BLaER1 (cell line): ENCODE results near the gene MAP4.
"Not testable (repeated sequence)": the region's sequence is repeated elsewhere in the genome, so short reads cannot be mapped to it uniquely, and the experiment has no call there.

Source experiments
- H3K27ac ChIP-seq: shearing (Covaris generic); formaldehyde crosslinking; 2 replicates; pipeline ENCODE4 v1.8.1; 2022
- H3K27me3 ChIP-seq: shearing (Covaris generic); formaldehyde crosslinking; 2 replicates; pipeline ENCODE4 v1.8.1; 2022
- H3K36me3 ChIP-seq: shearing (Covaris generic); formaldehyde crosslinking; 2 replicates; pipeline ENCODE4 v1.8.1; 2022
- H3K4me1 ChIP-seq: shearing (Covaris generic); formaldehyde crosslinking; 2 replicates; pipeline ENCODE4 v1.8.1; 2022
- H3K4me2 ChIP-seq: shearing (Covaris generic); formaldehyde crosslinking; 2 replicates; pipeline ENCODE4 v1.8.1; 2022
- H3K4me3 ChIP-seq: shearing (Covaris generic); formaldehyde crosslinking; 2 replicates; pipeline ENCODE4 v1.8.1; 2022
- H3K9ac ChIP-seq: shearing (Covaris generic); formaldehyde crosslinking; 2 replicates; pipeline ENCODE4 v1.8.1; 2022
- H3K9me3 ChIP-seq: shearing (Covaris generic); formaldehyde crosslinking; 2 replicates; pipeline ENCODE4 v1.8.1; 2022
- H4K20me1 ChIP-seq: shearing (Covaris generic); formaldehyde crosslinking; 2 replicates; pipeline ENCODE4 v1.8.1; 2022
- Cebpa-rat ChIP-seq: shearing (Covaris generic); IDR thresholded peaks from 2 replicates; pipeline ENCODE4 v1.8.1; 2022

The MAP4 gene

GRCh38 chr3:47891613-47892005 lies 124.6 kb downstream of the MAP4 start:
- H4K20me1 ChIP-seq = no peaks in the 10 kb centered on the region
- H3K4me2 ChIP-seq = no peak overlapping the region
- H3K27ac ChIP-seq = no peak overlapping the region
- H3K4me1 ChIP-seq = peaks cover 30% of the 10 kb centered on the region
- no peak overlapping the region for H3K4me3 ChIP-seq
- TF ChIP-seq Cebpa-rat = no peak
- 0 out of 2 replicates have a peak, but pooled peaks cover 4% of the 10 kb centered on the region for H3K9me3 ChIP-seq
- no peaks in the 10 kb centered on the region for H3K27me3 ChIP-seq
- H3K36me3 ChIP-seq = peaks cover 74% of the 10 kb centered on the region
- H3K9ac ChIP-seq = no peak overlapping the region

- Histone ChIP-seq H3K4me1 (peaks cover 30% of the 10 kb centered on the region), H3K36me3 (peaks cover 78% of the 10 kb centered on the region), H3K4me2 (peak overlapping the region; percentile 45), H3K27ac (0 out of 2 replicates have a peak overlapping the region, but pooled peaks have one; percentile 12), H3K9me3 (0 out of 2 replicates have a peak, but pooled peaks cover 4% of the 10 kb centered on the region), H3K27me3 (no peaks in the 10 kb centered on the region), H3K4me3 (no peak overlapping the region), H4K20me1 (no peaks in the 10 kb centered on the region), H3K9ac (no peak overlapping the region)
- TF ChIP-seq Cebpa-rat = no peak
These were observed 125.2 kb downstream of the MAP4 start for GRCh38 chr3:47890828-47891612.

GRCh38 chr3:47890126-47890827 lies 125.9 kb downstream of the MAP4 start:
- Histone ChIP-seq H4K20me1 (no peaks in the 10 kb centered on the region), H3K36me3 (peaks cover 71% of the 10 kb centered on the region), H3K9ac (no peak overlapping the region), H3K4me1 (peaks cover 31% of the 10 kb centered on the region), H3K27ac (no peak overlapping the region), H3K9me3 (0 out of 2 replicates have a peak, but pooled peaks cover 4% of the 10 kb centered on the region), H3K4me3 (no peak overlapping the region), H3K4me2 (peak overlapping the region; percentile 45), H3K27me3 (no peaks in the 10 kb centered on the region)
- no peak for TF ChIP-seq Cebpa-rat

GRCh38 chr3:47888986-47889757 lies 127.0 kb downstream of the MAP4 start:
- Histone ChIP-seq H3K9me3 (peaks cover 14% of the 10 kb centered on the region; the same call in 1 of the 2 replicates), H3K4me2 (peak overlapping the region; percentile 46), H3K4me3 (no peak overlapping the region), H3K27me3 (no peaks in the 10 kb centered on the region), H3K9ac (no peak overlapping the region), H4K20me1 (no peaks in the 10 kb centered on the region), H3K36me3 (peaks cover 75% of the 10 kb centered on the region), H3K27ac (no peak overlapping the region; the same call in 1 of the 2 replicates), H3K4me1 (peaks cover 40% of the 10 kb centered on the region)
- no peak for TF ChIP-seq Cebpa-rat

- H4K20me1 ChIP-seq, H3K27me3 ChIP-seq, H3K4me3 ChIP-seq, H3K9ac ChIP-seq, H3K27ac ChIP-seq, H3K4me2 ChIP-seq: not testable (repeated sequence)
- Histone ChIP-seq H3K4me1 (peaks cover 40% of the 10 kb centered on the region), H3K36me3 (peaks cover 68% of the 10 kb centered on the region), H3K9me3 (peaks cover 14% of the 10 kb centered on the region; the same call in 1 of the 2 replicates)
These were observed 128.2 kb downstream of the MAP4 start for GRCh38 chr3:47887991-47888390.

- Histone ChIP-seq H3K9ac (no peak overlapping the region), H3K4me2 (peak overlapping the region; percentile 11; the same call in 1 of the 2 replicates), H3K4me3 (no peak overlapping the region), H3K27me3 (no peaks in the 10 kb centered on the region), H4K20me1 (no peaks in the 10 kb centered on the region), H3K36me3 (peaks cover 50% of the 10 kb centered on the region), H3K27ac (no peak overlapping the region), H3K4me1 (peaks cover 27% of the 10 kb centered on the region), H3K9me3 (peaks cover 14% of the 10 kb centered on the region; the same call in 1 of the 2 replicates)
- no peak for TF ChIP-seq Cebpa-rat
These were observed 131.0 kb downstream of the MAP4 start for GRCh38 chr3:47885168-47885567.

GRCh38 chr3:47884603-47885002 lies 131.6 kb downstream of the MAP4 start:
- H4K20me1 ChIP-seq = no peaks in the 10 kb centered on the region
- TF ChIP-seq Cebpa-rat = no peak
- peaks cover 23% of the 10 kb centered on the region for H3K4me1 ChIP-seq
- peak overlapping the region; percentile 11; the same call in 1 of the 2 replicates for H3K4me2 ChIP-seq
- no peaks in the 10 kb centered on the region for H3K27me3 ChIP-seq
- H3K27ac ChIP-seq = no peak overlapping the region
- H3K9ac ChIP-seq = peak overlapping the region; percentile 3; the same call in 1 of the 2 replicates
- no peak overlapping the region for H3K4me3 ChIP-seq
- peaks cover 50% of the 10 kb centered on the region for H3K36me3 ChIP-seq
- peaks cover 14% of the 10 kb centered on the region; the same call in 1 of the 2 replicates for H3K9me3 ChIP-seq

- no peak for TF ChIP-seq Cebpa-rat
- no peak overlapping the region for H3K4me3 ChIP-seq
- H3K36me3 ChIP-seq = peaks cover 34% of the 10 kb centered on the region
- H3K4me1 ChIP-seq = peaks cover 17% of the 10 kb centered on the region
- peaks cover 14% of the 10 kb centered on the region; the same call in 1 of the 2 replicates for H3K9me3 ChIP-seq
- H3K9ac ChIP-seq = no peak overlapping the region
- no peak overlapping the region for H3K27ac ChIP-seq
- H3K27me3 ChIP-seq = no peaks in the 10 kb centered on the region
- H4K20me1 ChIP-seq = no peaks in the 10 kb centered on the region
- no peak overlapping the region for H3K4me2 ChIP-seq
These were observed 133.9 kb downstream of the MAP4 start for GRCh38 chr3:47882338-47882737.

- peaks cover 46% of the 10 kb centered on the region for H3K36me3 ChIP-seq
- no peaks in the 10 kb centered on the region for H3K9me3 ChIP-seq
- no peaks in the 10 kb centered on the region for H3K27me3 ChIP-seq
- no peak overlapping the region for H3K4me3 ChIP-seq
- no peak overlapping the region for H3K27ac ChIP-seq
- H3K4me1 ChIP-seq = peaks cover 11% of the 10 kb centered on the region
- no peaks in the 10 kb centered on the region for H4K20me1 ChIP-seq
- no peak for TF ChIP-seq Cebpa-rat
- H3K9ac ChIP-seq = no peak overlapping the region
- peak overlapping the region; percentile 17; the same call in 1 of the 2 replicates for H3K4me2 ChIP-seq
These were observed 138.5 kb downstream of the MAP4 start for GRCh38 chr3:47877719-47878118.
